Middle frontal gyrus (tissue), 1 donor: ENCODE data around the gene TADA2B.
"Not testable (repeated sequence)": the region's sequence is repeated elsewhere in the genome, so short reads cannot be mapped to it uniquely, and the experiment has no call there.

Experiments used
- DNase-seq: peaks from one replicate; pipeline ENCODE4 v3.0.0-alpha.2; 2015; ENCODE audit warnings: low spot score; ENCODE audit errors: extremely low spot score

The TADA2B gene

DNA sequence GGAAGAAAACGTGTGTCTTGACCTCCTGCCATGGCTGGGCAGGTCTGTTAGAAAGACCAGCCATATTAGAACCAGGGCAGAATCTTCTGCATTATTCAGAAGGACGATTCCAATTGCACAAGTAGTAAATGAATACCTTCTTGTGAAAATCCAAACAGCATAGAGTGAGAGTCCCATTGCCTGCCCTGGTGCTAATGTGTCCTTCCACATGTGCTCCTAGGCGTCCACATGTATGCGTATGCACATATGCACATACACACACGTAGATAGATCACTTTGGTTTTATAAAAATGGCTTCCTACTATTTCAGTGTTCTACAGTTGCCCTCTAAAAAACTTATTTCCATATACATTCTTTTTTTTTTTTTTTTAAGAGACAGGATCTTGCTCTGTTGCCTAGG is 34.9 kb downstream of the TADA2B start:
- DNase-seq, result no peak

- DNase-seq, result not testable (repeated sequence)
These were observed 36.3 kb downstream of the TADA2B start for GRCh38 chr4:7079483-7079882.

- DNase-seq, result not testable (repeated sequence)
These were observed 36.7 kb downstream of the TADA2B start for GRCh38 chr4:7079909-7080308.

DNA sequence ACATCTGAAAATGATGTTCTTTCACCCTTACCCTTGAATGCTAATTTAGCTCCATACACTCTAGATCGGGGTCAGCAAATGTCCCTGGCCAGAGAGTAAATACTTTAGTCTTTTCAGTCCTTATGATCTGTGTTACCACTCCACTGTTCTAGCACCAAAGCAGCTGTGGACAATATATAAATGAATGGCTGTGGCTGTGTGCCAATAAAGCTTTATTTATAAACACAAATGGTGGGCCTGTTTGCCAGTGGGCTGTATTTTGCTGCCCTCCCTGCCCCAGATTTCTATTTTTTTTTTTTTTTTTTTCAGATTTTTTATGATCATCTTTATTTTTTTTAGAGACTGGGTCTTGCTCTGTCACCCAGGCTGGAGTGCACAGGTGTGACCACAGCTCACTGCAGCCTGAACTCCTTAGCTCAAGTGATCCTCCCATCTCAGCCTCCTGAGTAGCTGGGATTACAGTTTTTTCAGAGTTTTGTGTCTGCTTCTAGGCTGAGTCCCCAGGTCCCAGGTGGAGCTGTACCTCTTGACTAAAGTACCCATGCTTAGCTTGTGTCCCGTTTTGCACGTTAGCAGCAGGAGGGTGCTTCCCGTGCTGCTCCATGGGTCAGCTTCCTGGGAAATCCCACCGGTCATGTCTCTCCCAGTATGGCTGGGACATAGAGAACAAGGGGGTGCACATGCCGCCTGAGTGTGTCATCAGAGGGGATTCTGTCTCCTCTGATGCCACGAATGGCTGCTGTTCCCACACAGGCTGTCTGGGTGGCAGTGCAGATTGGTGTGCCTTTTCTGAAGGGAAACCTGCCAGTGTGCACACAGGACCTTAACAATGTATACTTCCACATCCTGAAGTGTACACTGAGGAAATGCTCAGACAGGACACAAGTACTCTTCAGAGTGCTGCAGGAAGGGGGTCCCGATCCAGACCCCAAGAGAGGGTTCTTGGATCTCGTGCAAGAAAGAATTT is 40.7 kb downstream of the TADA2B start:
- no peak for DNase-seq

DNA sequence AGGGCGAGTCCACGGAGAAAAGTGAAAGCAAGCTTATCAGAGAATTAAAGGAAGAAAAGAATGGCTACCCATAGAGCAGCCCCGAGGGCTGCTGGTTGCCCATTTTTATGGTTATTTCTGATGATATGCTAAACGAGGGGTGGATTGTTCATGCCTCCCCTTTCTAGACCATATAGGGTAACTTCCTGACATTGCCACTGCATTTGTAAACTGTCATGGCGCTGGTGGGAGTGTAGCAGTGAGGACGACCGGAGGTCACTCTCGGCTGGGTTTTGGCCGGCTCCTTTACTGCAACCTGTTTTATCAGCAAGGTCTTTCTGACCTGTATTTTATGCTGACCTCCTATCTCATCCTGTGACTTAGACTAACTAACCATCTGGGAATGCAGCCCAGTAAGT is 41.4 kb downstream of the TADA2B start:
- DNase-seq, result not testable (repeated sequence)

- DNase-seq, result no peak
These were observed 43.2 kb downstream of the TADA2B start for GRCh38 chr4:7086384-7086783.

DNA sequence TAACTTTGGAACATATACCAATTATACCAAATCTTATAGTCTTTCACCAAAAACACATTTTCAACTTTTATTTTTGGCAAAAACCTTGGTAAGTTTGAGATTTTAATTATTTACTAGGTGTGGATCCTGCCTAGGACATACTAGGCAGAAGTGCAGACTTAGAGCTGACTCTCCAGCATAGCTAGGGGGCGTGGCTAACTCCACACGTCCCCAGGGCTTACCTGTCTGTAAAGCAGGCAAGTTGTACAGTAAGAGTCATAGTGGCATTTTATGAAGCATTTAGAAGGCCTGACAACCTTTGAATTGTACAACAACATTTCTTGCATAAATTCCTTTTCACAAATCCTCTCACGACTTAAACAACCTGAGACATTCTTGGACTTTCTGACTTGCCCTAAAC is 43.9 kb downstream of the TADA2B start:
- DNase-seq, result no peak

DNA sequence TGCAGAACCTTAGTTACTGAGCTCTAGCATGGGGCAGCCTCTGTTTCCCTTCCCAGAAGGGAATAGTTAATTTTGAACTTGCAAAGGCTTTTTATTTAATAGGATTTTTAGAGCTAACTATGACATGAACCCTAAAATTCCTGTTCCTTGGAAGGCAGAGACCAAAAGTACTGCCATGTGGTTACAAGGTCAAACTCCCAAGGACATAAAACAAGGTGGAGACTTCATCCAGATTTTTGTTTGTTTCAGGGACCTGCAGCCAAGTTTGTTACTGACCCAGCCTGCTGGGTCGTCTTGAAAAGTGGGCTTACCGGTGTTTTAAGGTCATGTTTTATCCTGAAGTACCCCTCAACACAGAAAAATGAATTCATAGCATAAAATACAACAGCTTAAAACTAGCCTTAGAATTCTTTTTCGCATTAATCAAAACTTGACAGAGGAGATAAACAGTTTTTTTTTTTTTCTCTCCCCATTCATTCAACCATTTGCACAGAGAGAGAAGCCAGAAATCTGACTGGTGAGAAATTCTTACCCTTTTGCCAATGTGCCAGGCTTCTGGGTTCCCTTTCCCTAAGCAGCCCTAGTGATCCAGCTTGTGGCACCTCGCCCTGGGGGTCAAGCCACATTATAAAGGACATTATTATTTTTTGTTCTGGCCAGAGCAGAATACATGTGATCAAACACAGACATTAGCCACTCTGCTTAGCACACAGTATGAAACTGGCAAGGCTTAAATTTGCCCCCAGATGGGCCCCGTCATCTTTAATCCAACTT is 46.2 kb downstream of the TADA2B start:
- no peak for DNase-seq

DNA sequence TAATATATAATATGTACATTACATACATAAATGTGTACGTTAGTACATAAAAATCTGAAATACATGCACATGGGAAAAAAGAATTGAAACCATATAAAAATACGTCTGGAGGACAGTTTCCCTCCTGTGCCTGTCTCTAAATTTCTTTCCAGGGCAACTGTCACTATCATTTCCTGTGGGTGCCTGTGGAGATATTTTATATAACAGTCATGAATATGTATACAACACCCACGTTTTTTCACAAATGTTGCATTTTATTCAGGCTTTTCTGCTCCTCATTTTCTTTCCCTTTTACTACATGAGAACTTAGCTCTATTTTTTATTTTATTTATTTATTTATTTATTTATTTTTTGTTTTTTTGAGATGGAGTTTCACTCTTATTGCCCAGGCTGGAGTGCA is 48.9 kb downstream of the TADA2B start:
- DNase-seq, result no peak

GRCh38 chr4:7094916-7095315 is 51.7 kb downstream of the TADA2B start:
- DNase-seq, result no peak

- no peak for DNase-seq
These were observed 52.5 kb downstream of the TADA2B start for GRCh38 chr4:7095611-7096155.

GRCh38 chr4:7096236-7096635 is 53.1 kb downstream of the TADA2B start:
- no peak for DNase-seq

GRCh38 chr4:7101692-7102515 is 58.7 kb downstream of the TADA2B start:
- peak; percentile 34 for DNase-seq

GRCh38 chr4:7102516-7102909 is 59.3 kb downstream of the TADA2B start:
- DNase-seq, result not testable (repeated sequence)

DNA sequence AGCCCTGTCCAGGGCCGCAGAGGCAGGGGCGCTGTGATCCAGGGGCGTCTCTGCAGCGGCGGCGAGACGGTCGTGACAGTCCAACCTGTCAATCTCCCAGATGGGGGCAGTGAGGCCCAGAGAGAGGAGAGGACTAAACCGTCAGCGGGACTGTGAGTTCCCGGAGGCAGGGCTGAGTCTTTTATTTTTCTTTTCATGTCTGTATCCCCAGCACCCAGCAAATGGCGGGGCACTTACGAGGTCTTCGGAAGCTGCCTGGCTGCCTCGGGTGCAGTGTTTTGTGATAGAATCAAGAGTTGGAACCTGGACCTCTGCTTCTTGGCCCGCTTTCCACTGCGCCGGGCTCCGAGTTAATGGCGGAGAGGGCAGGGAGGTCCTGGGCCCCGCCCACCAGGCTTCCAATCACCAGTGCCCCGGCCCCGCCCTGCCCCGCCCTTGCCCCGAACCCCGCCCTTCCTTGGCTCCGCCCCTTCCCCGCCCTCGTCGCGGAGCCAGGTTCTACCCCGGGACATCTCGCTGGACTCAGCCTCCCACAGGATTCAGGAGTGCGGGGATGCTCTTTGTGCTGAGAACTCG is 59.9 kb downstream of the TADA2B start:
- peak; percentile 37 for DNase-seq

GRCh38 chr4:7103607-7104365 is 60.6 kb downstream of the TADA2B start:
- DNase-seq, result peak; percentile 31

DNA sequence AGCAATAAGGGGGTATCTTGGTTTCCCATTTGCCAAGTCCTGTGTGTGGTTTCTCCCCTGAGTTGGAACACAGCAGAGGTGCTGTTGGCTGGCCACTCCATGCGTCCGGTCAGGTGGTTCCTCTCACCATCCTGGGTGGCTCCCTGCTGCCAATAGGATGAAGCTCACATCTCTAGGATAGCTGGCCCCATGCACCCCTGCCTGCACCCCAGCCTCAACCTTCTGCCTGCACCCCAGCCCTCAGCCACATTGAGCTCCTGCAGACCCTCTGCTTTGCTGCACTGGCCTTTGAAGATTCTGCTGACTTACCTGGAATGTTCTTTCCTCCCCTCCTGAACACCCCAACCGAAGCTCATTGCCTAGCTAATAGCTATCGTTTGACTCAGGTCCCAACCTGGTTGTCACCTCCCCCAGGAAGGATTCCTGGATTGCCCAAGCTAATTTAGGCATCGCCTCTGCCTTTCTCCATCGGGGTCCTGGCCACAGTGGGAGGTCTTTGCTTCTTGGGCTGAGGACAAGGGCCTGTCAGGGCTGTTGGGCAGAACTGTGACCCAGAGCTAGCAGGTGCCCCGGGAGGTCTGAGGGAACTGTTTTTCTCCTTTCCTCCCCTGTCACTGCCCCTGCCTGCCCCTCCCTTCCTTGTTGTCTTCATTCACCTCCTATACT is 61.3 kb downstream of the TADA2B start:
- DNase-seq, result no peak

GRCh38 chr4:7105276-7105675 is 62.1 kb downstream of the TADA2B start:
- no peak for DNase-seq

GRCh38 chr4:7107166-7107905 is 64.2 kb downstream of the TADA2B start:
- no peak for DNase-seq
